Tibial nerve (tissue), 4 donors: ENCODE data around the gene FIGLA. TPM values are rescaled to one million over a fixed set of nuclear protein-coding genes. Genes with fewer than 3 reads are reported as not detected.

Experiments used
- DNase-seq, 2 donors: peaks; one replicate each; pipeline ENCODE4 v3.0.0-alpha.2; 2019; ENCODE audit warnings: low spot score in 2 of 2
- H3K27ac ChIP-seq, 4 donors: fragments of 200-600 bp; sonication (generic) in 3 of 4; one replicate each; pipeline ENCODE4 v1.5.1; 2017 to 2019; ENCODE audit warnings: mild to moderate bottlenecking in 1 of 4
- H3K27me3 ChIP-seq, 2 donors: fragments of 200-600 bp; sonication (generic) in 1 of 2; one replicate each; pipeline versions ENCODE4 v1.5.1 to v1.6.0; 2017 to 2019
- H3K36me3 ChIP-seq, 3 donors: fragments of 200-600 bp; sonication (generic); one replicate each; pipeline ENCODE4 v1.5.1; 2018 to 2019
- H3K4me1 ChIP-seq, 4 donors: fragments of 200-600 bp; sonication (generic) in 3 of 4; one replicate each; pipeline ENCODE4 v1.5.1; 2017 to 2019
- H3K4me3 ChIP-seq, 4 donors: fragments of 200-600 bp; sonication (generic) in 3 of 4; one replicate each; pipeline ENCODE4 v1.5.1; 2017 to 2019; ENCODE audit warnings: mild to moderate bottlenecking in 1 of 4, moderate library complexity in 1 of 4
- H3K9me3 ChIP-seq, 4 donors: fragments of 200-600 bp; sonication (generic) in 3 of 4; one replicate each; pipeline ENCODE4 v1.5.1; 2017 to 2019
- CTCF ChIP-seq, 5 experiments: fragments of 200-600 bp in 3 of 5; fragments of 450-650 bp in 2 of 5; sonication (generic) in 3 of 5; IDR thresholded peaks; one replicate each; pipeline ENCODE4 v1.5.1; 2016 to 2019; ENCODE audit warnings: antibody characterized with exemption in 5 of 5, mild to moderate bottlenecking in 3 of 5, moderate library complexity in 2 of 5
- EP300 ChIP-seq, 2 donors: sonication (generic); formaldehyde crosslinking; IDR thresholded peaks; one replicate each; pipeline ENCODE4 v1.6.1; 2017; ENCODE audit warnings: antibody characterized with exemption in 2 of 2, mild to moderate bottlenecking in 1 of 2
- POLR2A ChIP-seq, 2 donors: fragments of 450-650 bp; IDR thresholded peaks; one replicate each; pipeline ENCODE4 v1.6.1; 2017; ENCODE audit warnings: antibody characterized with exemption in 2 of 2, mild to moderate bottlenecking in 2 of 2, moderate library complexity in 2 of 2
- WGBS, 2 donors: methylation state at CpG; one replicate each; pipeline ENCODE4 v1.1.5; 2018; 5-methylcytosine and 5-hydroxymethylcytosine counted together
- total RNA-seq, 4 donors: library from RNA; depleted of rRNA; stranded (reverse); fragments of >200 nt; gene quantifications; one replicate each; pipeline ENCODE4 v1.1.0, GENCODE V29; 2016

Gene FIGLA
- total RNA-seq, 4 donors from 2014 or later, result not detected

- H3K27ac ChIP-seq, result no peak within 1 kb of the TSS
- H3K4me1 ChIP-seq, result peaks cover 0 to 24% (median 3%) of the 10 kb centered on the region in 4 donors
- H3K36me3 ChIP-seq, result no peaks in the 10 kb centered on the region
- no peaks in the 10 kb centered on the region for H3K9me3 ChIP-seq
- H3K4me3 ChIP-seq, result peak within 1 kb of the TSS; percentile 22 to 53 (median 34)
- peaks cover 0 to 66% of the 10 kb centered on the region in 2 donors for H3K27me3 ChIP-seq
- 2% methylated on average over 27 to 34 of the region's 74 CpGs for WGBS, 2 donors
- TF ChIP-seq EP300 (IDR thresholded peaks at IDR 0.05) (no peak), CTCF (IDR thresholded peaks at IDR 0.05) (peak in 2 of 5 experiments; percentile 17 to 48)
- no peak for DNase-seq
These were observed 22.5 kb downstream of the FIGLA start, which contains the start of gene ADD2 for GRCh38 chr2:70767699-70768589. ADD2 (minus strand) TSS chr2:70768200; CDS start chr2:70706408, 61,792 bp downstream.

- Histone ChIP-seq H3K4me1 (peaks cover 0 to 24% (median 3%) of the 10 kb centered on the region in 4 donors), H3K27me3 (peaks cover 0 to 59% of the 10 kb centered on the region in 2 donors), H3K27ac (no peak overlapping the region), H3K4me3 (peak overlapping the region; percentile 22 to 53 (median 34)), H3K36me3 (no peaks in the 10 kb centered on the region), H3K9me3 (no peaks in the 10 kb centered on the region)
- 1 to 2% methylated on average over 33 to 36 of the region's 51 CpGs for WGBS, 2 donors
- no peak for TF ChIP-seq EP300 (IDR thresholded peaks at IDR 0.05)
- no peak for TF ChIP-seq POLR2A (IDR thresholded peaks at IDR 0.05)
- no peak for TF ChIP-seq CTCF (IDR thresholded peaks at IDR 0.05)
- no peak for DNase-seq
These were observed 23.3 kb downstream of the FIGLA start for GRCh38 chr2:70767079-70767698.

- Histone ChIP-seq H3K27ac (no peak overlapping the region), H3K36me3 (no peaks in the 10 kb centered on the region), H3K27me3 (peaks cover 0 to 53% of the 10 kb centered on the region in 2 donors), H3K4me3 (peak overlapping the region in 3 of 4 donors; percentile 2 to 53 (median 23)), H3K9me3 (no peaks in the 10 kb centered on the region), H3K4me1 (peaks cover 0 to 24% (median 3%) of the 10 kb centered on the region in 4 donors)
- WGBS, 2 donors, result 25 to 27% methylated on average over 7 of the region's 7 CpGs
- TF ChIP-seq EP300 (IDR thresholded peaks at IDR 0.05) (no peak), CTCF (IDR thresholded peaks at IDR 0.05) (no peak), POLR2A (IDR thresholded peaks at IDR 0.05) (no peak)
- no peak for DNase-seq
These were observed 23.9 kb downstream of the FIGLA start for GRCh38 chr2:70766357-70767078.

- no peak overlapping the region for H3K27ac ChIP-seq
- TF ChIP-seq EP300 (IDR thresholded peaks at IDR 0.05), result no peak
- TF ChIP-seq POLR2A (IDR thresholded peaks at IDR 0.05), result no peak
- TF ChIP-seq CTCF (IDR thresholded peaks at IDR 0.05), result no peak
- peaks cover 0 to 53% of the 10 kb centered on the region in 2 donors for H3K27me3 ChIP-seq
- no peaks in the 10 kb centered on the region for H3K36me3 ChIP-seq
- peaks cover 0 to 24% (median 3%) of the 10 kb centered on the region in 4 donors for H3K4me1 ChIP-seq
- no peak for DNase-seq
- H3K9me3 ChIP-seq, result no peaks in the 10 kb centered on the region
- no peak overlapping the region for H3K4me3 ChIP-seq
- WGBS, 2 donors, result 88 to 89% methylated on average over 7 of the region's 7 CpGs
These were observed 24.9 kb downstream of the FIGLA start for GRCh38 chr2:70765507-70765906.
